A673 (cell line): ENCODE results near the gene BLOC1S6.

ENCODE experiments used
- CTCF ChIP-seq: fragments of 300-800, 200-600 bp; sonication (generic); conservative IDR thresholded peaks from 2 replicates; pipeline ENCODE4 v1.5.1; 2017; ENCODE audit warnings: low read depth, mild to moderate bottlenecking, antibody characterized with exemption, low read length, moderate library complexity, mixed read lengths
- EZH2 ChIP-seq: fragments of 200-600 bp; sonication (generic); IDR thresholded peaks from 2 replicates; pipeline ENCODE4 v1.6.1; 2017; ENCODE audit warnings: borderline replicate concordance, low read depth, mild to moderate bottlenecking, mixed read lengths, antibody characterized with exemption, low read length; ENCODE audit not compliant: poor library complexity, severe bottlenecking

- TF ChIP-seq CTCF (no peak), EZH2 (no peak)
Observed at GRCh38 chr15:45628136-45628535, 41.0 kb downstream of the BLOC1S6 start.
